NB4 (cell line): ENCODE data around the gene CD48.

Source experiments
- MYC ChIP-seq: IDR thresholded peaks from 2 replicates; pipeline ENCODE4 v1.6.1; 2011; ENCODE audit warnings: low read depth, low read length
- POLR2A ChIP-seq: IDR thresholded peaks from 2 replicates; pipeline ENCODE4 v1.6.1; 2011; ENCODE audit warnings: mild to moderate bottlenecking; ENCODE audit not compliant: insufficient read length; ENCODE audit errors: extremely low read depth
- TF ChIP-seq, protein P1 (sequence below): IDR thresholded peaks from one replicate; pipeline ENCODE4 v1.5.1; 2012; ENCODE audit warnings: low read depth, low read length
- TF ChIP-seq, protein P2 (sequence below): IDR thresholded peaks from 2 replicates; pipeline ENCODE4 v1.6.1; 2011; ENCODE audit warnings: low read depth, low read length

DNA sequence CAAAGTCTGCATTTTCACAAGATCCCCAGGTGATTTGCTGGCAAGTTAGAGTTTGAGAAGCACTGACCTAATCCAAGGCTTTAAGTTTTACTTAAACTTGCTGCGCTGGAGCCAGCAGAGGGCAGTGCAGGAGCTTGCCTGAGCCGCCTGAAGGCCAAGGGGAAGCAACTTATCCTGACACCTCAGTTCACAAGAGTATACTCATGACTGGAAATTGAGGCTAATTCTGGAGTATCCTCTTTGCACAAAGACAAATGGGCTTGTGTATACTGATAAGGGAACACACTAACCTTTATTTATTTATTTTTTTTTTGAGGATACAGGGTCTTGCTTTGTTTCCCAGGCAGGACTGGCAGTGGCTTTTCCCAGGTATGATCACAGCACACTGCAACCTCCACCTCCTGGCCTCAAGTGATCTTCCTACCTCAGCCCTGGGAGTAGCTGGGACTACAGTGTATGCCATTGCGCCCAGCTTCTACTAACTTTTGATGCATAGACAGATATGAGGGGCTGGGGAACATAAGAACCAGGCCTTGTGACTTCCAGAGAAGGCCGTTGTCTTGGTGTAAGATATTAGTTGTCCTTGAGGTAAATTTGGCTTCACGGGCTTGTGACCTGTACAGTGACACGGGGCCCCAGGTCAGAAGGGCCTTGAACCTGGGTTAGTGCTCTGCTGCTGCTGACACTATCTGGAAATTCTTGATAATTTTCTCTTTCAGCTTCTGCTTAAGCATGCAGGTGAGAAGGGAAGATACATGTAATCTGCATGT lies 35.8 kb downstream of the CD48 start:
- TF ChIP-seq POLR2A, result no peak
- TF ChIP-seq, protein P1, sequence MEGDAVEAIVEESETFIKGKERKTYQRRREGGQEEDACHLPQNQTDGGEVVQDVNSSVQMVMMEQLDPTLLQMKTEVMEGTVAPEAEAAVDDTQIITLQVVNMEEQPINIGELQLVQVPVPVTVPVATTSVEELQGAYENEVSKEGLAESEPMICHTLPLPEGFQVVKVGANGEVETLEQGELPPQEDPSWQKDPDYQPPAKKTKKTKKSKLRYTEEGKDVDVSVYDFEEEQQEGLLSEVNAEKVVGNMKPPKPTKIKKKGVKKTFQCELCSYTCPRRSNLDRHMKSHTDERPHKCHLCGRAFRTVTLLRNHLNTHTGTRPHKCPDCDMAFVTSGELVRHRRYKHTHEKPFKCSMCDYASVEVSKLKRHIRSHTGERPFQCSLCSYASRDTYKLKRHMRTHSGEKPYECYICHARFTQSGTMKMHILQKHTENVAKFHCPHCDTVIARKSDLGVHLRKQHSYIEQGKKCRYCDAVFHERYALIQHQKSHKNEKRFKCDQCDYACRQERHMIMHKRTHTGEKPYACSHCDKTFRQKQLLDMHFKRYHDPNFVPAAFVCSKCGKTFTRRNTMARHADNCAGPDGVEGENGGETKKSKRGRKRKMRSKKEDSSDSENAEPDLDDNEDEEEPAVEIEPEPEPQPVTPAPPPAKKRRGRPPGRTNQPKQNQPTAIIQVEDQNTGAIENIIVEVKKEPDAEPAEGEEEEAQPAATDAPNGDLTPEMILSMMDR, result peak; percentile 83
- no peak for TF ChIP-seq MYC
- TF ChIP-seq, protein P2, sequence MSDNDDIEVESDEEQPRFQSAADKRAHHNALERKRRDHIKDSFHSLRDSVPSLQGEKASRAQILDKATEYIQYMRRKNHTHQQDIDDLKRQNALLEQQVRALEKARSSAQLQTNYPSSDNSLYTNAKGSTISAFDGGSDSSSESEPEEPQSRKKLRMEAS, result peak; percentile 18; the same call in 1 of the 2 replicates
